Panc1 (cell line): Measurements from ENCODE around the gene SCN1B.

Experiments used
- POLR2AphosphoS5 ChIP-seq: IDR thresholded peaks from 2 replicates; pipeline ENCODE4 v1.6.1; 2012; ENCODE audit warnings: mild to moderate bottlenecking, low read depth, low read length, moderate library complexity
- REST ChIP-seq, 2 experiments: IDR thresholded peaks; 2 replicates each; pipeline ENCODE4 v1.6.1; 2011 to 2012; ENCODE audit warnings: low read depth in 2 of 2, control low read depth in 1 of 2, low read length in 1 of 2, mild to moderate bottlenecking in 1 of 2, moderate library complexity in 1 of 2; ENCODE audit not compliant: insufficient read depth in 1 of 2
- SIN3A ChIP-seq: IDR thresholded peaks from 2 replicates; pipeline ENCODE4 v1.6.1; 2012; ENCODE audit warnings: low read depth, mild to moderate bottlenecking, low read length, moderate library complexity, borderline replicate concordance; ENCODE audit not compliant: insufficient read depth
- TCF7L2 ChIP-seq: IDR thresholded peaks from 2 replicates; pipeline ENCODE4 v1.6.1; 2011; ENCODE audit warnings: mild to moderate bottlenecking, low read depth, low read length, inconsistent platforms
- TF ChIP-seq, protein P1 (sequence below): fragments of 450-650 bp; IDR thresholded peaks from 2 replicates; pipeline ENCODE4 v1.5.1; 2017; ENCODE audit warnings: mild to moderate bottlenecking

DNA sequence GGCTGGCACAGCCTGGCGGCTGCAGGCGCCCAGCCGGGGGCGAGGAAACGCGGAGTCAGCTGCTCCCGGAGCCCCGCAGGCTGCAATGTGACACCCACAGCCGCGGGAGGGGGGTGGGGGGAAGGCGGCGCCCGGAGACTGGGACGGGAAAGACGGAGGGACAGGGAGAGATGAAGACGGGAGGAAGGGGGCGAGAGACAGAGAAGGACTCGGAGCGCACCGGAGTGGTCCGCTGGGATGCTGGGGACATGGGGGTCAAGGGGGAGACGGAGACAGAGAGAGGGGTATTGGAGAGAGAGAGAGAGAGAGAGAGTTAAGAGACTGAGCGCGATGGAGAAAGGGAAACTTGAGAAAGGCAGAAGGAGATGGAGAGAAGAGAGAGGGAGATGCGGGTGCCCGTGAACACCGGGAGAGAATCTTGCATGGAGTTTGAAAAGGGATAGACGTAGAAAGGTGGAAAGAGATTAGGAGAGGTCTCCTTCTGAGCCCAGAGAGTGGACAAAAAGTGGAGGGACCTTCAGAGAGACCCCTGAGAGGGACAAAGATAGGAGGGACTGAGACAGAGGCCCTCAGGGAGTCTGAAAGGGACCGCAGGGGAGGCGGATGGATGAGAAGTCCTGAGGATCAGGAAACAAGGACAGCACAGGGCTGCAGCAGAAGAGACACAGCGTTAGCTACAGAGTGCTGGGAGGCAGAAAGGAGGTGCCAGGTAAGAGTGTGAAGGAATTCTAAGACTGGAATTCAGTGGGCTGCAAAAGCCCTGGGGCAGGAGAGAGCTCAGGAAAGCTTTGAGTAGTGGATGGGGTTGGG lies 1.0 kb downstream of the SCN1B start:
- TF ChIP-seq POLR2AphosphoS5, result no peak
- no peak for TF ChIP-seq REST (IDR thresholded peaks at IDR 0.05; ENCODE audit: insufficient read depth in 1 of 2, low read depth in 2 of 2, low read length in 1 of 2)
- TF ChIP-seq, protein P1, sequence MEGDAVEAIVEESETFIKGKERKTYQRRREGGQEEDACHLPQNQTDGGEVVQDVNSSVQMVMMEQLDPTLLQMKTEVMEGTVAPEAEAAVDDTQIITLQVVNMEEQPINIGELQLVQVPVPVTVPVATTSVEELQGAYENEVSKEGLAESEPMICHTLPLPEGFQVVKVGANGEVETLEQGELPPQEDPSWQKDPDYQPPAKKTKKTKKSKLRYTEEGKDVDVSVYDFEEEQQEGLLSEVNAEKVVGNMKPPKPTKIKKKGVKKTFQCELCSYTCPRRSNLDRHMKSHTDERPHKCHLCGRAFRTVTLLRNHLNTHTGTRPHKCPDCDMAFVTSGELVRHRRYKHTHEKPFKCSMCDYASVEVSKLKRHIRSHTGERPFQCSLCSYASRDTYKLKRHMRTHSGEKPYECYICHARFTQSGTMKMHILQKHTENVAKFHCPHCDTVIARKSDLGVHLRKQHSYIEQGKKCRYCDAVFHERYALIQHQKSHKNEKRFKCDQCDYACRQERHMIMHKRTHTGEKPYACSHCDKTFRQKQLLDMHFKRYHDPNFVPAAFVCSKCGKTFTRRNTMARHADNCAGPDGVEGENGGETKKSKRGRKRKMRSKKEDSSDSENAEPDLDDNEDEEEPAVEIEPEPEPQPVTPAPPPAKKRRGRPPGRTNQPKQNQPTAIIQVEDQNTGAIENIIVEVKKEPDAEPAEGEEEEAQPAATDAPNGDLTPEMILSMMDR, result no peak
- TF ChIP-seq TCF7L2, result no peak
- no peak for TF ChIP-seq SIN3A
